K562 (cell line): ENCODE data around the gene KCNJ5. TPM values are rescaled to one million over a fixed set of nuclear protein-coding genes. Genes with fewer than 3 reads are reported as not detected.

Experiments
- ATAC-seq: fragments of 200-7000 bp; cut with Tn5 transposase; 3 replicates; pipeline ENCODE4 v1.9.1; 2020; ENCODE audit warnings: moderate library complexity
- BruUV-seq: library from RNA; stranded (reverse); fragments of 400-500 nt; replicated peaks from 2 replicates; lab custom pipeline; 2021; lab: Mats Ljungman, UMichigan
- CTCF ChIA-PET: fragments of 300-600 bp; formaldehyde crosslinking; extraction: SDS; loops from one replicate; lab custom pipeline; 2021; ENCODE audit warnings: low intra/inter-chr PET ratio; lab: Yijun Ruan, JAX
- POLR2A ChIA-PET: fragments of 300-600, 350-650 bp; sonication (Branson Sonifier 250); formaldehyde crosslinking; extraction: SDS; loops from one replicate; lab custom pipeline; 2021; ENCODE audit warnings: antibody characterized with exemption, inconsistent platforms; lab: Yijun Ruan, JAX
- DNase-seq, 4 experiments: peaks; one replicate each; pipeline versions ENCODE4 v3.0.0 to v3.0.0-alpha.2; 2011 to 2018; ENCODE audit warnings: low spot score in 3 of 4, mixed read lengths in 3 of 4; ENCODE audit errors: extremely low read depth in 1 of 4
- FAIRE-seq: peaks from 2 replicates; lab custom pipeline; 2011; peaks lifted over from hg19 to GRCh38; lab: Jason Lieb, UNC
- H2AFZ ChIP-seq: 2 replicates; pipeline ENCODE4 v1.6.0; 2011; ENCODE audit warnings: low read depth, low read length, control low read depth, inconsistent platforms
- H3K27ac ChIP-seq: fragments of 200-600 bp; 3 replicates; pipeline ENCODE4 v1.8.0; 2011; ENCODE audit warnings: low read depth, mild to moderate bottlenecking, control low read depth, inconsistent platforms, low read length, moderate library complexity, mixed read lengths; ENCODE audit errors: extremely low read depth
- H3K27me3 ChIP-seq, 2 experiments: fragments of 300-600 bp in 1 of 2; 2 replicates in 1 of 2; 3 replicates in 1 of 2; pipeline versions ENCODE4 v1.6.0 to v1.8.0; 2011; ENCODE audit warnings: inconsistent platforms in 2 of 2, low read length in 2 of 2, mild to moderate bottlenecking in 1 of 2, mixed read lengths in 1 of 2, moderate library complexity in 1 of 2; ENCODE audit not compliant: control insufficient read depth in 2 of 2, insufficient read depth in 2 of 2
- H3K36me3 ChIP-seq: fragments of 300-600 bp; 3 replicates; pipeline ENCODE4 v1.8.0; 2011; ENCODE audit warnings: mild to moderate bottlenecking, low read length, inconsistent platforms; ENCODE audit not compliant: control insufficient read depth, insufficient read depth
- H3K4me1 ChIP-seq, 2 experiments: fragments of 200-600 bp in 1 of 2; replicated peaks in 1 of 2; 2 replicates in 1 of 2; 3 replicates in 1 of 2; pipeline versions ENCODE4 v1.5.1 to v1.8.0; 2011; ENCODE audit warnings: inconsistent platforms in 2 of 2, low read length in 2 of 2, mild to moderate bottlenecking in 1 of 2, mixed read lengths in 1 of 2, moderate library complexity in 1 of 2; ENCODE audit not compliant: control insufficient read depth in 2 of 2, insufficient read depth in 2 of 2
- H3K4me2 ChIP-seq: 2 replicates; pipeline ENCODE4 v1.6.1; 2011; ENCODE audit warnings: low read length, control low read depth, inconsistent platforms, mixed read lengths; ENCODE audit not compliant: insufficient read depth
- H3K4me3 ChIP-seq: fragments of 200-600 bp; sonication (generic), shearing (Covaris generic); 2 replicates; pipeline ENCODE4 v1.5.1; 2016; ENCODE audit warnings: control low read depth, inconsistent platforms
- H3K79me2 ChIP-seq: fragments of 200-600 bp; 3 replicates; pipeline ENCODE4 v1.8.0; 2011; ENCODE audit warnings: low read length, inconsistent platforms; ENCODE audit not compliant: control insufficient read depth, insufficient read depth
- H3K9ac ChIP-seq, 2 experiments: 2 replicates each; pipeline versions ENCODE4 v1.6.0 to v1.6.1; 2011; ENCODE audit warnings: low read depth in 2 of 2, low read length in 2 of 2, control low read depth in 1 of 2, inconsistent platforms in 1 of 2, mild to moderate bottlenecking in 1 of 2, mixed read lengths in 1 of 2; ENCODE audit not compliant: insufficient read depth in 1 of 2
- H3K9me1 ChIP-seq: one replicate; pipeline ENCODE4 v1.6.0; 2011; ENCODE audit warnings: inconsistent platforms, mild to moderate bottlenecking, low read length, moderate library complexity; ENCODE audit not compliant: control insufficient read depth, insufficient read depth
- H3K9me3 ChIP-seq: replicated peaks from 2 replicates; pipeline ENCODE4 v1.5.1; 2011; ENCODE audit warnings: low read depth, low read length, inconsistent platforms; ENCODE audit not compliant: control insufficient read depth, insufficient read depth
- H4K20me1 ChIP-seq: replicated peaks from 2 replicates; pipeline ENCODE4 v1.6.1; 2011; ENCODE audit warnings: low read length, inconsistent platforms, mixed read lengths; ENCODE audit not compliant: control insufficient read depth, insufficient read depth
- CC2D1A ChIP-seq: fragments of 450-650 bp; IDR thresholded peaks from 2 replicates; pipeline ENCODE4 v1.6.1; 2017; ENCODE audit warnings: mild to moderate bottlenecking
- EP400 ChIP-seq: fragments of 450-650 bp; IDR thresholded peaks from 2 replicates; pipeline ENCODE4 v1.6.1; 2017; ENCODE audit warnings: antibody characterized with exemption, mild to moderate bottlenecking, moderate library complexity
- HNRNPK ChIP-seq: fragments of 200-400 bp; formaldehyde crosslinking; IDR thresholded peaks from one replicate; pipeline ENCODE4 v1.6.1; 2018; ENCODE audit warnings: mild to moderate bottlenecking, low read depth, low read length; ENCODE audit not compliant: poor library complexity, severe bottlenecking
- IRF2 ChIP-seq: sonication (generic); formaldehyde crosslinking; IDR thresholded peaks from 2 replicates; pipeline ENCODE4 v1.8.1; 2022; ENCODE audit warnings: mild to moderate bottlenecking, missing genetic modification reagents
- PCBP2 ChIP-seq: fragments of 200-400 bp; formaldehyde crosslinking; IDR thresholded peaks from 2 replicates; pipeline ENCODE4 v1.6.1; 2018; ENCODE audit warnings: low read length, low read depth, mild to moderate bottlenecking, moderate library complexity; ENCODE audit not compliant: poor library complexity, severe bottlenecking
- PYGO2 ChIP-seq: fragments of 450-650 bp; IDR thresholded peaks from 2 replicates; pipeline ENCODE4 v1.6.1; 2016; ENCODE audit warnings: mild to moderate bottlenecking, missing genetic modification characterization, moderate library complexity, missing compliant biosample characterization
- RAD51 ChIP-seq: fragments of 450-650 bp; IDR thresholded peaks from 2 replicates; pipeline ENCODE4 v1.7.1; 2016; ENCODE audit warnings: low read depth, mild to moderate bottlenecking, borderline replicate concordance
- RFX1 ChIP-seq: fragments of 450-650 bp; IDR thresholded peaks from 2 replicates; pipeline ENCODE4 v1.6.1; 2016; ENCODE audit warnings: mild to moderate bottlenecking, moderate library complexity
- TOE1 ChIP-seq, 2 experiments: fragments of 450-650 bp in 1 of 2; sonication (generic) in 1 of 2; formaldehyde crosslinking in 1 of 2; IDR thresholded peaks; 2 replicates each; pipeline versions ENCODE4 v1.7.1 to v1.8.0; 2016 to 2022; ENCODE audit warnings: borderline replicate concordance in 2 of 2, mild to moderate bottlenecking in 2 of 2, antibody characterized with exemption in 1 of 2, inconsistent platforms in 1 of 2, low read depth in 1 of 2, missing genetic modification reagents in 1 of 2, moderate library complexity in 1 of 2
- ZNF212 ChIP-seq: fragments of 450-650 bp; formaldehyde crosslinking; IDR thresholded peaks from 2 replicates; pipeline ENCODE4 v1.4.0; 2020; ENCODE audit warnings: mild to moderate bottlenecking
- ZNF561 ChIP-seq: fragments of 450-650 bp; formaldehyde crosslinking; conservative IDR thresholded peaks from 2 replicates; pipeline ENCODE4 v1.4.0; 2020; ENCODE audit warnings: mild to moderate bottlenecking, moderate library complexity
- WGBS: fragments of 100-300 bp; shearing (Covaris generic); methylation state at CpG from one replicate; pipeline ENCODE4 v1.1.6; 2016; ENCODE audit warnings: low coverage, mixed read lengths; ENCODE audit not compliant: insufficient coverage; ENCODE audit errors: missing lambda C conversion rate; 5-methylcytosine and 5-hydroxymethylcytosine counted together
- in situ Hi-C: fragments of 300-500 bp; cut with MboI; formaldehyde crosslinking; loops from 4 replicates; pipeline ENCODE4 v1.15.0; 2018; ENCODE audit warnings: inconsistent platforms, mixed read lengths
- intact Hi-C: fragments of 100-400 bp; cut with micrococcal nuclease; formaldehyde crosslinking; loops from 2 replicates; pipeline ENCODE4 v1.14.2; 2022
- polyA plus RNA-seq, 8 experiments: library from polyadenylated mRNA; depleted of rRNA in 4 of 8; stranded (reverse) in 5 of 8; unstranded in 3 of 8; fragments of >200 nt; fragmentation: Nextera tagmentation in 2 of 8; fragmentation: Illumina TruSeq in 1 of 8; extraction: Ambion mirVana in 2 of 8; extraction: Trizol in 1 of 8; gene quantifications; 2 replicates each; pipeline versions ENCODE4 v1.2.1 to v1.2.3, GENCODE V29; 2011 to 2014; ENCODE audit warnings: inconsistent platforms in 1 of 8, missing spikeins in 1 of 8
- total RNA-seq, 7 experiments: library from RNA; depleted of rRNA in 6 of 7; stranded (reverse); fragments of >200 nt in 6 of 7; fragmentation: Illumina TruSeq in 2 of 7; extraction: Trizol in 2 of 7; gene quantifications; 2 replicates each; pipeline versions ENCODE4 v1.2.1 to v1.2.3, GENCODE V29; 2011 to 2021; ENCODE audit warnings: low replicate concordance in 1 of 7
- TF ChIP-seq, protein P1 (sequence below): sonication (generic); formaldehyde crosslinking; IDR thresholded peaks from 2 replicates; pipeline ENCODE4 v1.8.0; 2022; ENCODE audit warnings: mild to moderate bottlenecking, low read depth, missing genetic modification reagents
- TF ChIP-seq, protein P2 (sequence below): fragments of 250-450 bp; sonication (Bioruptor Pico); IDR thresholded peaks from 2 replicates; pipeline ENCODE4 v1.8.0; 2022; ENCODE audit warnings: moderate library complexity, mild to moderate bottlenecking, inconsistent platforms
- TF ChIP-seq, protein P3 (sequence below): fragments of 200-800 bp; sonication (Bioruptor generic); IDR thresholded peaks from 2 replicates; pipeline ENCODE4 v1.6.1; 2017; ENCODE audit warnings: missing genetic modification characterization, missing compliant biosample characterization

The KCNJ5 gene
- total and polyA plus RNA-seq, 9 of the 15 experiments (the other 6 are each of a cell fraction or from before 2014, with no cell fraction given) = 0.04 TPM; not detected in 8

DNA sequence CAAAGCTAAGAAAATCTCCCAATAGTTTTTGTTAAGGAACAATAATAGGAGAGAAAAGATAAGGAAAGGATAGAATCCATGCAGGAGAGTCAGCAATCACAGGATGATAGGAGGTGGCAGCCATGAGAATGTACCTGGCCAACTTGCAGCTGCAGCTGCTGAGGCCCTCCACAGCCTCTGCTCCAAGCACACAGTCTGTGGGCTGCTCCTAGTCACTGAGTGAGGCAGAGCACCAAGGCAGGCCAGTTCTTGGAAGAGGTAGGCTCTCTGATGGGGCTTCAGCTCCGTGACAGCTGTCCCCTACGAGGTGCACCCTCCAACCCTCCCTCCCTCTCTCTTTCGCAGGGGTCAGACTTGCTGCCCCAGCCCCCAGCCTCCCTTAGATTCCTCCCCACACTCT lies 18.6 kb upstream of the KCNJ5 start:
- intact Hi-C loops (no loop called here), in situ Hi-C loops (no loop called here)
- FAIRE-seq (no peak), DNase-seq (no peak), ATAC-seq (no peak)
- POLR2A ChIA-PET = no interaction called here
- Histone ChIP-seq H3K4me1 (no peaks in the 10 kb centered on the region), H3K9me3 (no peaks in the 10 kb centered on the region), H4K20me1 (no peaks in the 10 kb centered on the region), H3K4me3 (no peak overlapping the region), H3K9me1 (no peaks in the 10 kb centered on the region), H3K27ac (no peak overlapping the region), H3K79me2 (no peaks in the 10 kb centered on the region), H3K27me3 (no peaks in the 10 kb centered on the region; a peak in 1 of 5 replicates), H3K36me3 (no peaks in the 10 kb centered on the region), H3K4me2 (no peak overlapping the region), H2AFZ (no peak overlapping the region), H3K9ac (no peak overlapping the region)
- TF ChIP-seq PCBP2 (no peak), ZNF561 (CRISPR knock-in tag) (no peak), TOE1 (IDR thresholded peaks at IDR 0.05; ENCODE audit: borderline replicate concordance) (no peak), TOE1 (CRISPR knock-in tag; IDR thresholded peaks at IDR 0.05; ENCODE audit: borderline replicate concordance, low read depth) (no peak), RAD51 (no peak), PYGO2 (tag) (no peak), HNRNPK (no peak), EP400 (no peak), CC2D1A (no peak), RFX1 (no peak), IRF2 (CRISPR knock-in tag) (no peak), ZNF212 (CRISPR knock-in tag) (no peak)
- TF ChIP-seq, protein P1, sequence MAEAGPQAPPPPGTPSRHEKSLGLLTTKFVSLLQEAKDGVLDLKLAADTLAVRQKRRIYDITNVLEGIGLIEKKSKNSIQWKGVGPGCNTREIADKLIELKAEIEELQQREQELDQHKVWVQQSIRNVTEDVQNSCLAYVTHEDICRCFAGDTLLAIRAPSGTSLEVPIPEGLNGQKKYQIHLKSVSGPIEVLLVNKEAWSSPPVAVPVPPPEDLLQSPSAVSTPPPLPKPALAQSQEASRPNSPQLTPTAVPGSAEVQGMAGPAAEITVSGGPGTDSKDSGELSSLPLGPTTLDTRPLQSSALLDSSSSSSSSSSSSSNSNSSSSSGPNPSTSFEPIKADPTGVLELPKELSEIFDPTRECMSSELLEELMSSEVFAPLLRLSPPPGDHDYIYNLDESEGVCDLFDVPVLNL (CRISPR knock-in tag) = no peak
- TF ChIP-seq, protein P2, sequence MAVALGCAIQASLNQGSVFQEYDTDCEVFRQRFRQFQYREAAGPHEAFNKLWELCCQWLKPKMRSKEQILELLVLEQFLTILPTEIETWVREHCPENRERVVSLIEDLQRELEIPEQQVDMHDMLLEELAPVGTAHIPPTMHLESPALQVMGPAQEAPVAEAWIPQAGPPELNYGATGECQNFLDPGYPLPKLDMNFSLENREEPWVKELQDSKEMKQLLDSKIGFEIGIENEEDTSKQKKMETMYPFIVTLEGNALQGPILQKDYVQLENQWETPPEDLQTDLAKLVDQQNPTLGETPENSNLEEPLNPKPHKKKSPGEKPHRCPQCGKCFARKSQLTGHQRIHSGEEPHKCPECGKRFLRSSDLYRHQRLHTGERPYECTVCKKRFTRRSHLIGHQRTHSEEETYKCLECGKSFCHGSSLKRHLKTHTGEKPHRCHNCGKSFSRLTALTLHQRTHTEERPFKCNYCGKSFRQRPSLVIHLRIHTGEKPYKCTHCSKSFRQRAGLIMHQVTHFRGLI (CRISPR knock-in tag) = no peak
- TF ChIP-seq, protein P3, sequence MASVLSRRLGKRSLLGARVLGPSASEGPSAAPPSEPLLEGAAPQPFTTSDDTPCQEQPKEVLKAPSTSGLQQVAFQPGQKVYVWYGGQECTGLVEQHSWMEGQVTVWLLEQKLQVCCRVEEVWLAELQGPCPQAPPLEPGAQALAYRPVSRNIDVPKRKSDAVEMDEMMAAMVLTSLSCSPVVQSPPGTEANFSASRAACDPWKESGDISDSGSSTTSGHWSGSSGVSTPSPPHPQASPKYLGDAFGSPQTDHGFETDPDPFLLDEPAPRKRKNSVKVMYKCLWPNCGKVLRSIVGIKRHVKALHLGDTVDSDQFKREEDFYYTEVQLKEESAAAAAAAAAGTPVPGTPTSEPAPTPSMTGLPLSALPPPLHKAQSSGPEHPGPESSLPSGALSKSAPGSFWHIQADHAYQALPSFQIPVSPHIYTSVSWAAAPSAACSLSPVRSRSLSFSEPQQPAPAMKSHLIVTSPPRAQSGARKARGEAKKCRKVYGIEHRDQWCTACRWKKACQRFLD = no peak
- 0% methylated on average over 2 of the region's 3 CpGs for WGBS
- no TSS peak for BruUV-seq
- CTCF ChIA-PET = no interaction called here
